Fibroblast of lung (primary cell): ENCODE data around the gene GHR. TPM values are rescaled to one million over a fixed set of nuclear protein-coding genes. Genes with fewer than 3 reads are reported as not detected.

Source experiments
- DNase-seq, 2 donors: peaks; one replicate each; pipeline versions ENCODE4 v3.0.0 to v3.0.0-alpha.2; 2010; ENCODE audit warnings: low read depth in 2 of 2
- H2AFZ ChIP-seq: 2 replicates; pipeline ENCODE4 v1.5.1; 2012; ENCODE audit warnings: low read length, control low read depth, inconsistent platforms
- H3K27ac ChIP-seq: 2 replicates; pipeline ENCODE4 v1.5.1; 2011; ENCODE audit warnings: low read length, control low read depth; ENCODE audit not compliant: insufficient read depth
- H3K27me3 ChIP-seq: 2 replicates; pipeline ENCODE4 v1.5.1; 2011; ENCODE audit warnings: mild to moderate bottlenecking, low read length; ENCODE audit not compliant: control insufficient read depth, insufficient read depth
- H3K36me3 ChIP-seq: 2 replicates; pipeline ENCODE4 v1.5.1; 2011; ENCODE audit warnings: low read length; ENCODE audit not compliant: control insufficient read depth, insufficient read depth
- H3K4me1 ChIP-seq: 2 replicates; pipeline ENCODE4 v1.5.1; 2011; ENCODE audit warnings: low read length; ENCODE audit not compliant: control insufficient read depth, insufficient read depth; ENCODE audit errors: extremely low read depth
- H3K4me2 ChIP-seq: 2 replicates; pipeline ENCODE4 v1.5.1; 2011; ENCODE audit warnings: low read length, control low read depth; ENCODE audit not compliant: insufficient read depth; ENCODE audit errors: extremely low read depth
- H3K4me3 ChIP-seq, 4 experiments: fragments of 200-600 bp in 1 of 4; sonication (generic) in 1 of 4; replicated peaks in 1 of 4; 2 replicates each; pipeline ENCODE4 v1.5.1; 2011 to 2016; ENCODE audit warnings: low read length in 4 of 4, low read depth in 3 of 4, mild to moderate bottlenecking in 3 of 4, control low read depth in 2 of 4, inconsistent platforms in 1 of 4, mixed read lengths in 1 of 4; ENCODE audit not compliant: insufficient read depth in 1 of 4; ENCODE audit errors: control extremely low read depth in 1 of 4
- H3K79me2 ChIP-seq: 2 replicates; pipeline ENCODE4 v1.5.1; 2012; ENCODE audit warnings: mild to moderate bottlenecking, low read length, inconsistent platforms; ENCODE audit not compliant: control insufficient read depth, insufficient read depth
- H3K9ac ChIP-seq: 2 replicates; pipeline ENCODE4 v1.5.1; 2011; ENCODE audit warnings: mild to moderate bottlenecking, low read length, control low read depth; ENCODE audit not compliant: insufficient read depth
- H3K9me3 ChIP-seq: 2 replicates; pipeline ENCODE4 v1.5.1; 2012; ENCODE audit warnings: low read depth, low read length; ENCODE audit not compliant: control insufficient read depth, insufficient read depth
- H4K20me1 ChIP-seq: 2 replicates; pipeline ENCODE4 v1.5.1; 2011; ENCODE audit warnings: low read length; ENCODE audit not compliant: control insufficient read depth, insufficient read depth; ENCODE audit errors: extremely low read depth
- EZH2 ChIP-seq: IDR thresholded peaks from 2 replicates; pipeline ENCODE4 v1.5.1; 2012; ENCODE audit warnings: low read length, control low read depth, mild to moderate bottlenecking; ENCODE audit errors: missing control alignments
- polyA plus RNA-seq, 2 donors: library from polyadenylated mRNA; depleted of rRNA in 1 of 2; stranded (reverse) in 1 of 2; unstranded in 1 of 2; fragments of >200 nt; gene quantifications; 2 replicates each; pipeline ENCODE4 v1.2.1, GENCODE V29; 2011 to 2012; ENCODE audit warnings: missing spikeins in 1 of 2
- total RNA-seq: library from RNA; depleted of rRNA; stranded (reverse); fragments of >200 nt; gene quantifications from 2 replicates; pipeline ENCODE4 v1.2.1, GENCODE V29; 2014
- TF ChIP-seq, protein P1 (sequence below), 2 donors: IDR thresholded peaks in 1 of 2; conservative IDR thresholded peaks in 1 of 2; 1 replicate in 1 of 2; 2 replicates in 1 of 2; pipeline ENCODE4 v1.5.1; 2011 to 2012; ENCODE audit warnings: low read length in 2 of 2, control low read depth in 1 of 2, inconsistent platforms in 1 of 2, low read depth in 1 of 2, mild to moderate bottlenecking in 1 of 2

Gene GHR
- total and polyA plus RNA-seq, 2 donors (not counting 1 experiment from before 2014, with no cell fraction given): 2.3 to 2.4 TPM

DNA sequence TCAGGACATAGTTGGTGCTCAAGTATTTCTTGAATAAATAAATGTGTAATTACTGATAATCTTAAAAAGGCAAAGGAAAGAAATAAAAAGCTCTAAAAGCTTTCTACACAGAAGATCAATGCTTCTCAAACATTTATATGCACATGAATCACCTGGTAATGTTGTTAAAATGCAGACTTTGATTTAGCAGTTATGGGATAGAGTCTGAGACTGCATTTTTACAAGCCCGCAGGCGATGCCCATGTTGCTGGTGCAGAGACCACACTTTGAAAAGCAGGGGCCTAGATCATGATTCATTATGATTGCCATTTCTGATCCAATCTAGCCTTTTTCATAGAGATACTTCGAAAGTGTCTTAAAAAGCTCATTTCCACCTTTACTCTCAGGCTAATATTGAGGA lies 329.9 kb downstream of the GHR start:
- Histone ChIP-seq H3K4me3 (no peak overlapping the region), H3K79me2 (no peaks in the 10 kb centered on the region), H3K4me2 (no peak overlapping the region), H3K9ac (no peak overlapping the region), H3K36me3 (no peaks in the 10 kb centered on the region), H2AFZ (no peak overlapping the region), H4K20me1 (no peaks in the 10 kb centered on the region), H3K4me1 (no peaks in the 10 kb centered on the region), H3K9me3 (no peaks in the 10 kb centered on the region), H3K27me3 (no peaks in the 10 kb centered on the region), H3K27ac (no peak overlapping the region)
- TF ChIP-seq, protein P1, sequence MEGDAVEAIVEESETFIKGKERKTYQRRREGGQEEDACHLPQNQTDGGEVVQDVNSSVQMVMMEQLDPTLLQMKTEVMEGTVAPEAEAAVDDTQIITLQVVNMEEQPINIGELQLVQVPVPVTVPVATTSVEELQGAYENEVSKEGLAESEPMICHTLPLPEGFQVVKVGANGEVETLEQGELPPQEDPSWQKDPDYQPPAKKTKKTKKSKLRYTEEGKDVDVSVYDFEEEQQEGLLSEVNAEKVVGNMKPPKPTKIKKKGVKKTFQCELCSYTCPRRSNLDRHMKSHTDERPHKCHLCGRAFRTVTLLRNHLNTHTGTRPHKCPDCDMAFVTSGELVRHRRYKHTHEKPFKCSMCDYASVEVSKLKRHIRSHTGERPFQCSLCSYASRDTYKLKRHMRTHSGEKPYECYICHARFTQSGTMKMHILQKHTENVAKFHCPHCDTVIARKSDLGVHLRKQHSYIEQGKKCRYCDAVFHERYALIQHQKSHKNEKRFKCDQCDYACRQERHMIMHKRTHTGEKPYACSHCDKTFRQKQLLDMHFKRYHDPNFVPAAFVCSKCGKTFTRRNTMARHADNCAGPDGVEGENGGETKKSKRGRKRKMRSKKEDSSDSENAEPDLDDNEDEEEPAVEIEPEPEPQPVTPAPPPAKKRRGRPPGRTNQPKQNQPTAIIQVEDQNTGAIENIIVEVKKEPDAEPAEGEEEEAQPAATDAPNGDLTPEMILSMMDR (conservative IDR thresholded peaks at IDR 0.05 in 1 of 2, IDR thresholded peaks at IDR 0.05 in 1 of 2; ENCODE audit: low read depth in 1 of 2, low read length in 2 of 2): no peak
- no peak for TF ChIP-seq EZH2
- DNase-seq: no peak

DNA sequence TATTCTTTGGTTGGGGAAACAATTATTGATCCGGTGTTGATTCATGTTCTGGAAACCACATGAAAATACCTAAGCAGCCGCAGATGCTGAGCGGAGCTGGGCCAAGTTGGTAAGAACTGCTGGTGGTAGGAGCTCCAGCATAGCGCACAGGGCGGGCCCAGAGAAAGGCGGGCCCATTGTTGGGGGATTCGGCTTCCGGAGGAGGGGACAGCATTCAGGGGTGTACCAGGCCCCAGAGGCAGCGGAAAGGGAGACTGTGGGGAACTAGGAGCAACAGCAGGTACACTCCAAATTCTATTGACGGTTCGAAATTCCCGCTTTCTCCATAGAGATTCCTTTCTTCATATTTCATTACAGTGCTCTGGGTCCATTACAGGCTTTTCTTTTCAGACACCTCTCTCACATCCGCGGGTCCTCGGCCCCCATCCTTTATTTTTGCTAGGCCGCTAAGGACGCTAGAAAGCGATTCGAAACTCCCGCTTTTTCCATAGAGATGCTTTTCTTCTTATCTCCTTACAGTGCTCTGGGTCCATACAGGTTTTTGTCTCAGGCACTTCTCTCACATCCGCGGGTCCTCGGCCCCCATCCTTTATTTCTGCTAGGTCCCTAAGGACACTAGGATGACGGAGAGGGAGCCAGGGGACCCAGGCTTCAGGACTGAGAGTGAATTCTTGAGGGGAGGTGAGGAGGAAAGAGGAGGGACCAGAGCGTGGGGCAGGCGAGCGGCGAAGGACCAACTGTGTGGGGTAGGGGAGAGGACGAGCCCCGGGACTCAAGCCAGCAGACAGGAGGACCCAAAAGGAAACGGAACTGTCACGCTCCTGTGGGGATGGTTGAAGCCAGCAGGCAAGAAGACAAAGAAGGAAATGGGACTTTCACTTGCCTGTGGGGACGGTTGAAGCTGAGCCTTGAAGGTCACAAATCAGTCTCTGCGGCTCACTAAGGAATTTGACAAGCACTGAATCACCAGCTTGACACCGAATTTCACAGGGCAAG lies 333.7 kb downstream of the GHR start, which contains the start of gene CCDC152:
Gene CCDC152 (plus strand): TSS at position 213 of the 996 bp plus-strand sequence. CDS start 2,304 bp downstream, outside the sequence.
- Histone ChIP-seq H4K20me1 (no peaks in the 10 kb centered on the region), H3K27me3 (no peaks in the 10 kb centered on the region), H3K4me3 (peak within 1 kb of the TSS; percentile 14 to 66 (median 56)), H3K4me2 (peak within 1 kb of the TSS; percentile 55), H3K79me2 (no peaks in the 10 kb centered on the region), H3K36me3 (no peaks in the 10 kb centered on the region), H3K27ac (no peak within 1 kb of the TSS), H3K9me3 (no peaks in the 10 kb centered on the region), H3K9ac (no peak within 1 kb of the TSS), H3K4me1 (no peaks in the 10 kb centered on the region), H2AFZ (peak within 1 kb of the TSS; percentile 68)
- peak; percentile 50 to 51 for DNase-seq
- TF ChIP-seq, protein P1 (conservative IDR thresholded peaks at IDR 0.05 in 1 of 2, IDR thresholded peaks at IDR 0.05 in 1 of 2; ENCODE audit: low read depth in 1 of 2, low read length in 2 of 2): no peak
- no peak for TF ChIP-seq EZH2

DNA sequence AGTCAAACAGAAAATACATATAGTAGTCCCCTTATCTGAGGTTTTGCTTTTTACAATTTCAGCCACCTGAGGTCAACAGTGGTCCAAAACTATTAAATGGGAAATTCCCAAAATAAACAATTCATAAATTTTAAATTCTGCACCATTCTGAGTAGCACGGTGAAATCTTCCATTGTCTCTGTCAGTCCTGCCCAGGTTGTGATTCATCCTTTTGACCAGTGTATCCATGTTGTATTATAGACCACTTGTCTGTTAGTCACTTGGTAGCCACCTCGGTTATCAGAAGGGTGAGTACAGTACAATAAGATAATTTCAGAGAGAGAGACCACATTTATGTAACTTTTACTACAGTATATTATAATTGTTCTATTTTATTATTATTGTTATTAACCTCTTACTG lies 336.2 kb downstream of the GHR start:
- Histone ChIP-seq H3K4me3 (no peak overlapping the region), H3K4me1 (no peaks in the 10 kb centered on the region), H3K79me2 (no peaks in the 10 kb centered on the region), H3K27me3 (no peaks in the 10 kb centered on the region), H2AFZ (no peak overlapping the region), H3K4me2 (no peak overlapping the region), H3K9ac (no peak overlapping the region), H3K27ac (no peak overlapping the region), H4K20me1 (no peaks in the 10 kb centered on the region), H3K36me3 (no peaks in the 10 kb centered on the region), H3K9me3 (no peaks in the 10 kb centered on the region)
- TF ChIP-seq, protein P1 (conservative IDR thresholded peaks at IDR 0.05 in 1 of 2, IDR thresholded peaks at IDR 0.05 in 1 of 2; ENCODE audit: low read depth in 1 of 2, low read length in 2 of 2): no peak
- TF ChIP-seq EZH2: no peak
- DNase-seq: no peak
